Activated T-helper 1 cell treated with anti-CD3 and anti-CD28 coated beads, Interleukin-12 subunit alpha, Interleukin-12 subunit beta, Interleukin-2, Interleukin-4 antibody, amounts not matched to agents 30 ng/mL and 10 ng/mL and 1 ng/mL, durations not matched to agents 14 hours and 24 hours and 36 hours (primary cell): ENCODE results near the gene SLC35D2. TPM values are rescaled to one million over a fixed set of nuclear protein-coding genes. Genes with fewer than 3 reads are reported as not detected.

ENCODE experiments used
- DNase-seq: peaks from one replicate; pipeline ENCODE4 v3.0.0; 2021; ENCODE audit warnings: low spot score
- H3K27ac Mint-ChIP-seq: one replicate; pipeline ENCODE4 v1.8.0; 2021; ENCODE audit warnings: mild to moderate bottlenecking, mixed read lengths
- H3K27me3 Mint-ChIP-seq: one replicate; pipeline ENCODE4 v1.8.0; 2022; ENCODE audit warnings: mild to moderate bottlenecking, moderate library complexity, mixed read lengths; ENCODE audit not compliant: insufficient read depth
- H3K36me3 Mint-ChIP-seq: one replicate; pipeline ENCODE4 v1.8.0; 2021; ENCODE audit warnings: low read depth, mixed read lengths
- H3K4me1 Mint-ChIP-seq: one replicate; pipeline ENCODE4 v1.8.0; 2021; ENCODE audit warnings: low read depth, mixed read lengths
- H3K4me3 Mint-ChIP-seq: one replicate; pipeline ENCODE4 v1.8.0; 2021; ENCODE audit warnings: mild to moderate bottlenecking, moderate library complexity, mixed read lengths
- H3K9me3 Mint-ChIP-seq: one replicate; pipeline ENCODE4 v1.8.0; 2021; ENCODE audit warnings: mixed read lengths
- intact Hi-C: fragments of 100-400 bp; cut with micrococcal nuclease; formaldehyde crosslinking; loops from one replicate; pipeline ENCODE4 v1.15.1; 2024
- total RNA-seq: library from RNA; stranded (reverse); gene quantifications from 2 replicates; pipeline ENCODE4 v1.2.3, GENCODE V29; 2022

SLC35D2 gene
- 7.9 and 8.5 TPM in 2 replicates for total RNA-seq

DNA sequence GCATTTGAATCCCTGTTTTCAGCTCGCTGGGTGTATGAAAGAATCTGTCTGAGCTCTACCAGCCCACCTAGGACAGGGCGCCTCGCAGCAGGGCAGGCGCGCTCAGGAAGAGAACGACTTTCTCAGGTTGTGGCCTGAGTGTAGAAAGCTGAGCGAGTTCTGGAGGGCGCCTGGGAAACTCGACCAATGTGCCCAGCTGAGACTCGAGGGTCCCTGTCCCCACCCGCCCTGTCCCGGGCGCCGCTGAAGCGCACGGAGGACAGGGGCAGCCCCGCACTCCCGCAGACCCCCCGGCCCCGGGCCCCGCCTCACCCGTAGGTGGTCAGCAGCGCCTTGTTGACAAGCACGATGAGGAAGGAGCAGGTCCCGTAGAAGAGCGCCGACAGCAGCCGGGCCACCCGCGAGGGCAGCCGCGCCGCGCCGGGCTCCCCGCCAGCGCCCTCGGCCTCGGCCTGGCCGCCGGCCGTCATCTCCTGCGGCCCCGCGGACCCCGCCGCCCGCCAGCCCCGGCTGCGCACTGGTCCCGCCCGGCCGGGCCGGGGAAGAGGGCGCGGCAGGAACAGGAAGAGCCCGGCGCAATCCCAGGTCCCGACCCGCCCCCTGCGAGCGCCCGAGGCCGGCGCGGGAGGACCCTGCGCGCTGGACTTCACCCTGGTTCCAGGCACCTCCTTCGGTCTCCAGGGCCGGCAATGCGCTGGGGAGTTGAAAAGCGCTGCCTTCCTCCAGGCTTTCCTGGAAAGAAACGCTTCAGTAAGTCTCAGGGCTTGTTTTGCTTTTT lies at the start of gene SLC35D2:
SLC35D2 (minus strand) TSS at position 547 of the 778 bp plus-strand sequence; CDS start at position 470, 77 bp downstream.
- H3K27me3 Mint-ChIP-seq = no peaks in the 10 kb centered on the region
- no peak for DNase-seq
- intact Hi-C loops = loop anchor here (2.0 kb wide), 1 partner anchor 37 kb away; no protein-coding TSS in a partner anchor
- peaks cover 36% of the 10 kb centered on the region for H3K36me3 Mint-ChIP-seq
- H3K9me3 Mint-ChIP-seq = no peaks in the 10 kb centered on the region
- H3K4me1 Mint-ChIP-seq = peaks cover 38% of the 10 kb centered on the region
- H3K27ac Mint-ChIP-seq = peak within 1 kb of the TSS; percentile 19
- H3K4me3 Mint-ChIP-seq = peak within 1 kb of the TSS; percentile 80

DNA sequence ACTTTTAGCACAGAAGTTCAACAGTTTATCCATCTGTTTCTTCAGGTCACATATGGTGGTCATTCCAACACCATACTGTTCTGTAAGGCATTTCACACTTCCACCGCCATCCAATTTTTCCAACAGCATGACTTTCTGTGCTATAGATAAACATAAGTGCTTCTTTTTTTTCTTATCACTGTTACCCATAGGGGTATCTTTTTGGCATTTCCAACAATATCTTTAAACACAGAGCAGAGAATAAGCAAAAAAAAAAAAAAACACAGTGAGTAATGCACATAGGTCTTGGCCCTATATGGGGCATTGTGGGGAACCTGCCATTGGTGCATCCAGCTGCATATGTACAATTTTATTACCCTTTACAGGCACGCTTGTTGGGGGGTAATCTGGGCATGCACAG lies 46.9 kb upstream of the SLC35D2 start:
- intact Hi-C loops = no loop called here
- Mint-ChIP-seq H3K4me3 (no peak overlapping the region), H3K36me3 (no peaks in the 10 kb centered on the region), H3K9me3 (no peaks in the 10 kb centered on the region), H3K27ac (no peak overlapping the region), H3K4me1 (peaks cover 8% of the 10 kb centered on the region), H3K27me3 (peaks cover 8% of the 10 kb centered on the region)
- no peak for DNase-seq

DNA sequence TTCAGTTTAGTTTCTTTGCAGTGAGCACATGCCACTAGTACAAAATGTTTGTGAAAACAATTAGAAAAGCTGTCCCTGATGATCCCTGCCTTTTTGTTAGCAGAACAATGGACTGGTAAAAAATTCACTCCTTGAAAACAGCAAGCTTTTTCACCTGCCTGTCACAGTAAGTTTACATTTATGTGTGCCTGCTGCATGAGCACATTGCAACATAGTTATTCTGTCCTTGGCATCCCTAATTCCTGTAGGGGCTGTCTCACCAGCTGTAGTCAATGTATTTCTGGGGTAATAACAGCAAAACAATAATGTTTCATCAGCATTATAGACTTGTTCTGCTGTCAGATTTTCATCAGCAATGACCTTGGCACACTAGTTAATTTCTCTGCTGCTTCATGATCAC lies 46.2 kb upstream of the SLC35D2 start:
- peaks cover 8% of the 10 kb centered on the region for H3K27me3 Mint-ChIP-seq
- H3K36me3 Mint-ChIP-seq = no peaks in the 10 kb centered on the region
- no peak for DNase-seq
- peaks cover 9% of the 10 kb centered on the region for H3K4me1 Mint-ChIP-seq
- H3K9me3 Mint-ChIP-seq = no peaks in the 10 kb centered on the region
- H3K4me3 Mint-ChIP-seq = no peak overlapping the region
- no peak overlapping the region for H3K27ac Mint-ChIP-seq
- intact Hi-C loops = no loop called here

GRCh38 chr9:96425500-96426169 lies 42.1 kb upstream of the SLC35D2 start:
- H3K27ac Mint-ChIP-seq = no peak overlapping the region
- no peaks in the 10 kb centered on the region for H3K9me3 Mint-ChIP-seq
- peaks cover 7% of the 10 kb centered on the region for H3K27me3 Mint-ChIP-seq
- H3K4me3 Mint-ChIP-seq = no peak overlapping the region
- intact Hi-C loops = no loop called here
- no peak for DNase-seq
- H3K36me3 Mint-ChIP-seq = no peaks in the 10 kb centered on the region
- H3K4me1 Mint-ChIP-seq = peaks cover 17% of the 10 kb centered on the region

- Mint-ChIP-seq H3K27me3 (peaks cover 4% of the 10 kb centered on the region), H3K4me3 (no peak overlapping the region), H3K4me1 (peaks cover 32% of the 10 kb centered on the region), H3K9me3 (no peaks in the 10 kb centered on the region), H3K27ac (peak overlapping the region; percentile 23), H3K36me3 (no peaks in the 10 kb centered on the region)
- DNase-seq = no peak
- intact Hi-C loops = no loop called here
Measured at GRCh38 chr9:96423985-96424336, 40.5 kb upstream of the SLC35D2 start.

DNA sequence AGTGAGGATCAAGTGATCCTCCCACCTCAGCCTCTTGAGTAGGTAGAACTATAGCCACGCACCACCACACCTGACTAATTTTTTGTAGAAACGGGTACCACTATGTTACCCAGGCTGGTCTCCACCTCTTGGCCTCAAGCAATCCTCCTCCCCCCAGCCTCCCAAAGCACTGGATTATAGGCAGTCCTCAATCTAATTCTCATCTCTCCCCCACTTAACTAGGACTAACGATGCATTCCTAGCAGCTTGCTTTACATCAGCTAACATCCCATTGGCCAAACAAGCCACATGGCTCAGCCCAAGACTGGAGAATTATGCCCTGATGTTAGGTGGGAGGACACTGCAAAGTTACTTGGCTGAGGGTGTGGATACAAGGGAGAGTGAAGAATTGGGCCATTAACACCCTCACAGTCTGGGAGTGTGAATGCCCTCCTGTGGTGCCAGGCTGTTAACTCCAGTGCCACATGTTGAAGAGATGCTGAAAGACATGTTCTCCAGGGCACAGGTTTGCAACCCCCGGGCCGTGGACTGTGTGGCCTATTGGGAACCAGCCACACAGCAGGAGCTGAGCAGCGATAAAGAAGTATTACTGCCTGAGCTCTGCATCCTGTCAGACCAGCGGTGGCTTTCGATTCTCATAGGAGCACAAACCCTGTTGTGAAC lies 39.9 kb upstream of the SLC35D2 start:
- Mint-ChIP-seq H3K36me3 (no peaks in the 10 kb centered on the region), H3K4me3 (no peak overlapping the region), H3K9me3 (no peaks in the 10 kb centered on the region), H3K27me3 (peaks cover 4% of the 10 kb centered on the region), H3K27ac (no peak overlapping the region), H3K4me1 (peaks cover 32% of the 10 kb centered on the region)
- DNase-seq = no peak
- intact Hi-C loops = no loop called here

DNA sequence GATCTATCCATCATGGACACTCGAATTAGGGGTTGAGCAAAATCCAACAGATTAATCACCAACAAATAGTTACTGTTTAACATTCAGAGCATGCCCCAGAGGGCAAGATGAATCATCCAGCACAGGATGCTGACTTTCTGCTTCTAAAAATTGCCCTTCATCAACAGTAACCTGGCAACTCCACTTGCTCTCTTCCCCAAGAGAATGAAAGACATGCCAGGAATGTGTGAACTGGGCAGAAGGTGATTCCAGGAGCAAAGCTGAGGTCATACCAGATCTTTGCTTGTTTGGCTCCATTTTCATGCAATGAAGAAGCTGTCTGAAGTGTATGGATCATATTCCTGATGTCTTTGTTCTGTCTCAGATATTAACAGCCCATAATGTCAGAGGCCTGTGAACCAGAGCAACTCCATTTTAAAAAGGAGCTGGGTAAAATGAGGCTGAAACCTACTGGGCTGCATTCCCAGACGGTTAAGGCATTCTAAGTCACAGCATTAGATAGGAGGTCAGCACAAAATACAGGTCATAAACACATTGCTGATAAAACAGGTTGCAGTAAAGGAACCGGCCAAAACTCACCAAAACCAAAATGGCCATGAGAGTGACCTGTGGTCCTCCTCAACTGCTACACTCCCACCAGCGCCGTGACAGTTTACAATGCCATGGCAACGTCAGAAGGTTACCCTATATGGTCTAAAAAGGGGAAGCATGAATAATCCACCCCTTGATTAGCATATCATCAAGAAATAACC lies 37.1 kb upstream of the SLC35D2 start:
- peaks cover 33% of the 10 kb centered on the region for H3K4me1 Mint-ChIP-seq
- H3K4me3 Mint-ChIP-seq = peak overlapping the region; percentile 86
- peaks cover 6% of the 10 kb centered on the region for H3K36me3 Mint-ChIP-seq
- no peaks in the 10 kb centered on the region for H3K27me3 Mint-ChIP-seq
- H3K27ac Mint-ChIP-seq = peak overlapping the region; percentile 85
- intact Hi-C loops = loop anchor here (2.0 kb wide), 1 partner anchor 38 kb away; the partner anchor contains the start of gene SLC35D2
- no peak for DNase-seq
- H3K9me3 Mint-ChIP-seq = no peaks in the 10 kb centered on the region

DNA sequence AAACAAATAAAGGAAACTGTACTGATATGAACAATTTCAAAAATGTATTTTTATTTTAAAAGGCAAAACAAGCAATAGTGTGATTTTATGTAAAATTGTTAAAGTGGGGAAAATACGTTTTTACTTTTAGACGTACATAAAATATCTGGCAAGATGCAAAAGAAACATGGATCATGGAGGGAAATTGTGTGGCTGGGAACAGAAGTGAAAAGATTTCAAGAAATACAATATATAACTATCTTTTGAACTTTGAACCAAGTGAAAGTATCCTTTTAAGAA lies 36.1 kb upstream of the SLC35D2 start:
- no peak for DNase-seq
- peaks cover 29% of the 10 kb centered on the region for H3K4me1 Mint-ChIP-seq
- peak overlapping the region; percentile 86 for H3K4me3 Mint-ChIP-seq
- no peaks in the 10 kb centered on the region for H3K27me3 Mint-ChIP-seq
- H3K36me3 Mint-ChIP-seq = peaks cover 6% of the 10 kb centered on the region
- intact Hi-C loops = loop anchor here (1.0 to 10.0 kb wide), 9 partner anchors 92 to 1213 kb away; partner anchors contain the start of genes CTSV, FANCC, NCBP1 and TSTD2
- no peaks in the 10 kb centered on the region for H3K9me3 Mint-ChIP-seq
- peak overlapping the region; percentile 85 for H3K27ac Mint-ChIP-seq

GRCh38 chr9:96418920-96419690 lies 35.6 kb upstream of the SLC35D2 start:
- intact Hi-C loops = loop anchor here (1.0 to 10.0 kb wide), 13 partner anchors 31 to 1214 kb away; partner anchors contain the start of genes CTSV, FANCC, HABP4 and NCBP1
- peaks cover 35% of the 10 kb centered on the region for H3K4me1 Mint-ChIP-seq
- no peaks in the 10 kb centered on the region for H3K9me3 Mint-ChIP-seq
- H3K27ac Mint-ChIP-seq = peak overlapping the region; percentile 95
- DNase-seq = peak; percentile 67
- H3K27me3 Mint-ChIP-seq = no peaks in the 10 kb centered on the region
- peak overlapping the region; percentile 89 for H3K4me3 Mint-ChIP-seq
- peaks cover 6% of the 10 kb centered on the region for H3K36me3 Mint-ChIP-seq

DNA sequence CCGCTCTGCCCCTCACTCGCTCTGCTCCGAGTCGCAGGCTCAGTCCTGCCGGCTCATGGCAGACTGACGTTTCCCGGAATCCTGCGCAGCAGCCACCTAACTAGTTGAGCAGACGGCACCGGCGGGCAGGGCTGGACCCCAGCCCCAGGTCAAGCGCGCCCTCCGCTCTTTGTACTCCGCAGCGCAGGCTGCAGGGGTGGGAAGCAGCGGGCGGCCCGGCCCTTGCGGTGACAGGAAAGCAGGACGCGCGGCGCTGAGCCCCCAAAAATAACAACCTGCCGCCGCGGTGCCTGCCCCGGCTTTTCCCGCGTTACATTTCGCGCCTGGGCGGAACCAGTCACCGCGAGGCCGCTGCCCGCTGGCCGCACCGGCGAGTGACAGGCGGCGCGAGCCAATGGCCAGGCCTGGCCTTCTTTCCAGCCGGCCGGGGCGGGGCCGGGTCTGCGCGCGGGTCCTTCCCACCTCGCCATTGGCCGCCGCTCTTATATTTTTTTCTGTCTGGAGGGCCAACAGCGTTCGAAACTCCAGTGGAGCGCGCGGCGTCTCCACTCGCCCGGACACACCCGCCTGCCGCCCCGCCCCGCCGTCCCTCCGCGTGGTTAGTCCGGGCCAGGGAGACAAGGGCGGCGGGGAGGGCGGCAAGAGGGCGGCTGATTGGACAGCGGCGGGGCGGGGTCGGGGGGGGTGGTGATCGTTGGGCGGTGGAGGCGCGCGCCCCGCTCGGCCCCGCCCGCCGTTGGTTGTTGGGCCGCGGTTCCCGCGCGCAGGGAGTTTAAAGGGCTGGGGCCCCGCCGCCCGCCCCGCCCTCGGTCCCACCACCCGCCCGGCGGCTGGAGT lies 34.8 kb upstream of the SLC35D2 start, which contains the start of gene ZNF367:
ZNF367 (minus strand) TSS at position 288 of the 837 bp plus-strand sequence. CDS start 338 bp downstream, outside the sequence.
- Mint-ChIP-seq H3K27me3 (no peaks in the 10 kb centered on the region), H3K4me1 (peaks cover 43% of the 10 kb centered on the region), H3K27ac (peak within 1 kb of the TSS; percentile 95), H3K4me3 (peak within 1 kb of the TSS; percentile 94), H3K36me3 (peaks cover 6% of the 10 kb centered on the region), H3K9me3 (no peaks in the 10 kb centered on the region)
- intact Hi-C loops = loop anchor here (1.0 to 10.0 kb wide), 12 partner anchors 32 to 1214 kb away; partner anchors contain the start of genes CTSV, FANCC, HABP4 and NCBP1
- DNase-seq = peak; percentile 93

GRCh38 chr9:96417661-96418082 lies 34.2 kb upstream of the SLC35D2 start:
- H3K4me1 Mint-ChIP-seq = peaks cover 49% of the 10 kb centered on the region
- no peaks in the 10 kb centered on the region for H3K27me3 Mint-ChIP-seq
- DNase-seq = peak; percentile 23
- intact Hi-C loops = loop anchor here (1.0 to 10.0 kb wide), 12 partner anchors 33 to 1215 kb away; partner anchors contain the start of genes CTSV, FANCC, HABP4 and NCBP1
- peak overlapping the region; percentile 93 for H3K27ac Mint-ChIP-seq
- no peaks in the 10 kb centered on the region for H3K9me3 Mint-ChIP-seq
- peaks cover 6% of the 10 kb centered on the region for H3K36me3 Mint-ChIP-seq
- peak overlapping the region; percentile 87 for H3K4me3 Mint-ChIP-seq
